GM19455 (cell line): Measurements from ENCODE around the gene ZDHHC18.
"Not testable (repeated sequence)": the region's sequence is repeated elsewhere in the genome, so short reads cannot be mapped to it uniquely, and the experiment has no call there.

Source experiments
- ATAC-seq: cut with Tn5 transposase; IDR thresholded peaks from one replicate; pipeline ENCODE4 v1.9.1; 2021; ENCODE audit not compliant: unreplicated experiment

Gene ZDHHC18

DNA sequence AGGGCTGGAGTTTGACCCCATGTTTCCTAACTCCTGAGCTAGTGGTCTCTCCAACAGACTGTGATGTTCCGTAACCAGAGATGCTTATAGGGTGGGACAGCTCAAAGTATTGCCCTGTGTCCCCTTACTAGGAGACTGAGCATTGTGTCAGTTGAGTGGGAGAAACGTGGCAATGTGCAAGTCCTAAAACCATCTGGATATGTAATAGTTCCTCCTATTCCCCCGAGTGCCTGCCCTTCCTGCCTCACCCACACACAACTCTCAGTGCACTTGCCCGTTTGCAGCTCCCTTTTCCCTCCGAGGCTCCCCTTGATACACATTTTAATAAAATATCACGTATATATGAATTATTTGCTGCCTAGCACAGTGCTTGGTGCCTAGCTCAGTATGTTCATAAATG lies 35.3 kb upstream of the ZDHHC18 start:
- no peak for ATAC-seq

GRCh38 chr1:26791626-26792025 lies 34.9 kb upstream of the ZDHHC18 start:
- no peak for ATAC-seq

- ATAC-seq: no peak
Measured at GRCh38 chr1:26792924-26793323, 33.6 kb upstream of the ZDHHC18 start.

DNA sequence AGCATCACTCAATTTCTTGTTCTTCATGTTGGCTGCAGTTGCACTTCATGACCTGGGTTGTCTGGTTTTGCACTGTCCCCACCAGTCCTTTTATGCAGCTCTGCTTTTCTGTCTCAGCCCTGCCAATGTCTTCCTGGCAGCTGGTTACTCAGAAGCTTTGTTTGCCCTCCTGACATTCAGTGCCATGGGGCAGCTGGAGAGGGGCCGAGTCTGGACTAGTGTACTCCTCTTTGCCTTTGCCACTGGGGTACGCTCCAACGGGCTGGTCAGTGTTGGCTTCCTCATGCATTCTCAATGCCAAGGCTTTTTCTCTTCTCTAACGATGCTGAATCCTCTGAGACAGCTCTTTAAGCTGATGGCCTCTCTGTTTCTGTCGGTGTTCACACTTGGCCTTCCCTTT lies 32.1 kb upstream of the ZDHHC18 start:
- no peak for ATAC-seq

GRCh38 chr1:26797627-26798026 lies 28.9 kb upstream of the ZDHHC18 start:
- no peak for ATAC-seq

DNA sequence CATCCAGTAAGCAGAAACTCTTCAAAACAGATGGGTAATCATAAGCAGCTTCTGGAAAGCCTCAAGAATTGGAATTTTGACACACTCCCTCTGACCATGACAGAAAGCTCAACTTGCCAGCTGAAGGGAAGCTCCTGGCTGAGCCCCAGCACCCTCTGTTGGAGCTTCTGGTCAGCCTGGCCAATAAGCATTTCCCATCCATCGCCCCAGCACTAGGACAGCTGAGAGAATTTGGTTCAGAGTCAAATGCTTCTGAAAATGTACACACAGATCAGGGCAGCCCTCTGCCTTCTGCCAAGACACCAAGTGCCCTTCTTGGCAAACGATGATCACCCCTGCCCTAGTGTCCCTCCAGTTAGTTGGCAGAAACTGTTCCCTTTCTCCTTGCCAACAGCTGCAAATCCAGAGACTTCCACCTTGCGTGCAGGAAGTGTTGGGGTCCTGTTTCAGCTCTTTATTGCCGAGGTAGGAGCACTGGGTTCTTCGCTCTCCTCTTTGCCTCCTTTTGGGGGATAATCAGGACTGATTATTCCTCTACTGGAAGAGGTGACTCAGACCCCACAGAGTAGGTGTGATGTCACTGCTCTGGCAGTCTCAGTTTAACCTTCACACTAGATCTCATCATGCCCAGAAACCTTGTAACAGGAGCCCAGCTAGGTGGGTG lies 26.9 kb upstream of the ZDHHC18 start:
- no peak for ATAC-seq

GRCh38 chr1:26803932-26804331 lies 22.6 kb upstream of the ZDHHC18 start:
- ATAC-seq: not testable (repeated sequence)

DNA sequence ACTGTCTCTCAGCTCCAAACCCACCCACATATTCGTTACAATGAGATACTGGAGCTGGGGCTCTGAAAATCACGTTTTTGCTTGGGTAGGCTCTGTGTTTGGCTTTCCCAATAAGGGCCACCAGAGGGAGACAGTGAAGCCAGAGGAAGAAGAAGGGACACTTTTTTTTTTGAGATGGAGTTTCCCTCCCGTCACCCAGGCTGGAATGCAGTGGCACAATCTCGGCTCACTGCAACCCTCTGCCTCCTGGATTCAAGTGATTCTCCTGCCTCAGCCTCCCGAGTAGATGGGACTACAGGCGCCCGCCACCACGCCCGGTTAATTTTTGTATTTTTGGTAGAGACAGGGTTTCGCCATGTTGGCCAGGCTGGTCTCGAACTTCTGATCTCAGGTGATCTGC lies 16.4 kb upstream of the ZDHHC18 start:
- ATAC-seq: not testable (repeated sequence)

GRCh38 chr1:26811057-26811456 lies 15.4 kb upstream of the ZDHHC18 start:
- ATAC-seq: no peak

DNA sequence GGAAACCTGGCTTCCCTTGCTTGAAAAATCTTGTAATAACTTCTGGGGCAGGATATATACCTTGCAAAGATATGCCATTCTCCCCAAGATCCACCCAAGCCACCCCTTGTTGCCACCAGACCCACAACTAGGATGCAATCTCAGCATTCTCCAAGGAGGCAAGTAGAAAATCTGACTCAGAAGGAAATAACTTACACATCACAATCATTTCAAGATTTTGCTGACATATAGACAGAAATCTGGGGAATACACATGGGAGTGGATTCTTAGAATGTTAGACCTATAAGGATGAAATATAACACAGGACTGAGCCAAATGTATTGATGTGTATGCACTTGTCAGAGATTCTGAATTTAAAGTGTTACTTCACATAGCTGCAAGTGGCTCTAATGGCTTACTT lies 14.8 kb upstream of the ZDHHC18 start:
- ATAC-seq: no peak

DNA sequence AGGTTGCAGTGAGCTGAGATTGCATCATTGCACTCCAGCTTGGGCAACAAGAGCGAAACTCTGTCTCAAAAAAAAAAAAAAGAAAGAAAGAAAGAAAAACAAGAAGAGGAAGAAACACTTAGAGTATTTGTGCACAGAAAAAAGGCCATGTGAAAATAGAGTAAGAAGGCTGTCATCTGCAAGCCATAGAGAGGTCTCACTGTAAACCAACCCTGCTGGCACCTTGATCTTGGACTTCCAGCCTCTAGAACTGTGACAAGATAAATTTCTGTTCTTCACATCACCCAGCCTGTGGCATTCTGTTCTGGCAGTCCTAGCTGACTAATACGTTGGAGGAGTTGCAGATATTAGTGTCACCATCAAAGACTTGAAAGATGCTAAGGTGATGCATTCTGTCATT lies 12.1 kb upstream of the ZDHHC18 start:
- ATAC-seq: no peak

GRCh38 chr1:26814893-26815292 lies 11.6 kb upstream of the ZDHHC18 start:
- no peak for ATAC-seq

- peak; percentile 86 for ATAC-seq
Measured at GRCh38 chr1:26820784-26821269, 5.7 kb upstream of the ZDHHC18 start.

DNA sequence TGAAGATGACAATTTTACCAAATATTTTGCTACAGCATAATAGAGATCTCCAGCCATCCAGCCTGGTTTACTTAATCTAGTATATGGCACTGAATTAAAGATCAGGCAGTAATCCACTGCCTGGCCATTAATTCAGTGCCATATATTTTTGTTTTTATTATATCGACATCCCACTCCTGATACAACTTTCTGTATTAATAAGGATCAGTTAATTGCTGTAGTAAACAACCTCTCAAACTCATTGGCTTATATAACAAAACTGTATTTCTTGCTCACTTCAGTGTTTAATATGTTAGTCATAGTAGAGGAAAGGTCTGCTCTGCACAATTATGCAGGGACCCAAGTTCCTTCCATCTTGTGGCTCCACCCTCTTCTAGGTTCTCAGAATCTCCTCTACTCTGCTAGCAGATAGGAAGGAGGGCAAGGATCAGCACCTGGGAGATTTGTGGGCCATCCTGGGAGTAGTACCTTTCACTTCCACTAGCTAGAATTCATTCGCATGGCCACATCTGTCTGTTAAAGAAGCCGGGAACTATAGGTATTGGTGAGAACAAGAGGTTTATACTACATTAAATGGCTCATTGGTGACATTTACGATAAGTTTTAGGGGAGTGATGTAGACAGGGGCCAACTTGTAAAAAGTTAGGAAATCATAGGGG lies 3.6 kb upstream of the ZDHHC18 start:
- no peak for ATAC-seq

DNA sequence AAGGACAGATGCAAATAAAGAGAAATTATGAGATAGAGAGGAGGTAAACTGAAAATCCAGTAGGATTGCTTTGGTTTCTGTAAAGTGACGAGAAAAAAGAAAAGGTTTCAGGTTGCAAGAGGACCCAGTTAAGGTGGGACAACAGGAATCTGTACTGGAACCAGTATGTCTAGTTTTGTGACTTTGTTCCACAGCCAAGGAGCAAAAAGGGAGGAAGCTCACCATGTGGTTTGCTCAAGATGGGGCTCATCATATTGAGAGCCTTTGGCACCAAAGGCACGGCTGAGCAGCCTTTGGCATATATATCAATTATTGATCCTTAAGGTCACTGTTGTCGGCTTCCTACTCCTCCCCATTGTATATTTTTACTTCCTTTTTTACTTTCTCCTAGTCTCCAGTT lies 1.8 kb upstream of the ZDHHC18 start:
- no peak for ATAC-seq

- no peak for ATAC-seq
Measured at GRCh38 chr1:26827106-26827604, 667 bp downstream of the ZDHHC18 start.

GRCh38 chr1:26827663-26828062 lies 1.2 kb downstream of the ZDHHC18 start:
- no peak for ATAC-seq

DNA sequence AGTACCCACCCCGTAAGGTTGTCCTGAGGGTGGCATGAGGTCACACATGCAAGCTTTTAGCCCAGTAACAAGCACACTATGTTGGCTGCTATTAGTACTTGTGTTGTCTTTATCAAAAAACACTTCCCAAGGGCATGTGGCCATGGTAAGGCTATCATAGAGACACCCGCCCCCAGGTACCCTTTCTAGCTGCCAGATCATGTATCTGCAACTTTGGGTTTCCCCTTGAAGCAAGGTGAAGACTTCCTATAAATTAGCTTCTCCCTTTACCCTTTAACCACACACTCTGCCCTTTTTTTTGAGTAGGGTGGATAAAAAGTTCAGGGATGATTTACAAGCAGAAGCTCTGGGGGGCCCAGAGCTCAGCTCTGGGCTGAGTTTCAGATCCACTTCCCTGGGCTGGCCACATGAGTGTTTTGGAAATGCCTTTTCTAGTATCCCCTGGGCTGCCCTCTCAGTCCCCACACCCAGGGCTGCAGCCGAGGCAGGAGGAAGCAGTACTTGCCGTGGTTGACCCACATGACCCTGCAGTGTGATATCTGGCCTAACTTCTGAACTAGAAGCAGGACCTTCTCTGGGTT lies 2.0 kb downstream of the ZDHHC18 start:
- ATAC-seq: no peak

DNA sequence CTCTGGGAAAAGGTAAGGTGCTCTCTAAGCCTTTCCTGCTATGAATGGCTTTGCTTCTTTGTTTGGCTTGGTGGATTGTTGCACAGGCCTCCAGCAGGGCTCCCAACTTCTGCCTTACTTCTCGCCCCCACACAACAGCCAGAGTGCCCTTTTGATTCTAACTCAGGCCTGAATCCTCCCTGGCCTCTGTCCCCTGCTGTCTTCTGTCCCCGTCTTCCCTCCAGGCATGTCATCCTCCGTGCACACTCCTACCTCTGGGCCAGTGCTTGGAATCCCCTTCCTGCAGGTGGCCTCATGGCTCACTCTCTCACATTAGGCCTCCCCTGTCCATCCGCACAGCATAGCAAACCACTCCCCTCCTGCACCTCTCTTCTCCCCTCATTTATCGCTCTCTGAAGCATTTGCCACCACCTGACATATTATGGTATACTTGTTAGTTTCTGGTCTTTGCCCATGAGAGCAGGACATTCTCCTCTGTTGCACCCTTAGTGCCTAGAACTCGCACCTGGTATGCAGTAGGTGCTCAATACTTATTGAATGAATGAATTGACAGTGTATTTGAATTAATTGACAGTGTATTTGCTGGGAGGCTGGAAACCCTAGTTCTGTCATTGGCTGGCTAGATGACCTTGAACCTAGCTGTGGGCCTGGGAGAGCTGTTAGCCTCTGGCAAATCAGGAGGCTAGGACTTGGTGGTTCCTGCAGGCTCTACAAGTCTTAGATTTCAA lies 2.9 kb downstream of the ZDHHC18 start:
- no peak for ATAC-seq

DNA sequence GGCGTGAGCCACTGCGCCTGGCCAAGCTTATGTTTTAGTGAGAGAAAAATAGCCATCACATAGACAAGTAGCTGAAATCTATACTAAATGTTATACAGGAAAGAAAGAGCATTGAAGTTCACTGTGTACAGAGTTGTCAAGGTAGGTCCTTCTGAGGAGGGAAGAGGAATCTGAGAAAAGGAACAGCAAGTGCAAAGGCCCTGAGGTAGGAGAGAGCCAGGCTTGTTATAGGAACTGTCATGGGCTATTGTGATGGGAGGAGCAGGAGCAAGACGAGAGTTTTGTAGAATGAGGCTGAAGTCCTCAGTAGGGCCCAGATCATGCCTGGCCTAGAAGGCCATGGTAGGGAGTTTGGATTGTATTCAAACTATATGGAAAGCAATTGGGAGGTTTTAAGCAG lies 4.6 kb downstream of the ZDHHC18 start:
- no peak for ATAC-seq

- ATAC-seq: no peak
Measured at GRCh38 chr1:26831546-26832248, 5.2 kb downstream of the ZDHHC18 start.
